Transverse colon (tissue), 3 donors: ENCODE measurements around the gene MACO1.
"Not testable (repeated sequence)": the region's sequence is repeated elsewhere in the genome, so short reads cannot be mapped to it uniquely, and the experiment has no call there.

ENCODE experiments used
- CTCF ChIP-seq, 5 experiments: fragments of 200-600 bp in 3 of 5; fragments of 450-650 bp in 2 of 5; sonication (generic) in 3 of 5; IDR thresholded peaks; 1 replicate in 2 of 5; 2 replicates in 3 of 5; pipeline ENCODE4 v1.5.1; 2016 to 2017; ENCODE audit warnings: antibody characterized with exemption in 5 of 5, inconsistent platforms in 3 of 5, mild to moderate bottlenecking in 2 of 5, moderate library complexity in 1 of 5
- POLR2A ChIP-seq: fragments of 450-650 bp; IDR thresholded peaks from one replicate; pipeline ENCODE4 v1.6.1; 2016; ENCODE audit warnings: antibody characterized with exemption, mild to moderate bottlenecking, moderate library complexity

GRCh38 chr1:25397549-25397948 is 33.1 kb upstream of the MACO1 start:
- not testable (repeated sequence) for TF ChIP-seq CTCF (IDR thresholded peaks at IDR 0.05); POLR2A
